ENCODE measurements around the gene CCDC28A. TPM values are rescaled to one million over a fixed set of nuclear protein-coding genes. Genes with fewer than 3 reads are reported as not detected.

Gene CCDC28A
- total RNA-seq, result 6.7 and 7.2 TPM in 2 replicates

GRCh38 chr6:138773177-138774091 is at the start of gene CCDC28A:
Gene CCDC28A, plus strand, starts transcription at chr6:138773769. Its CDS starts 2,352 bp downstream, at chr6:138776121.

GRCh38 chr6:138795809-138796603 is 22.4 kb downstream of the CCDC28A start, which contains the start of gene ECT2L:
Gene ECT2L, plus strand, starts transcription at chr6:138796087. Its CDS starts 17,188 bp downstream, at chr6:138813275.

Other genes with a start within 250 kb of the CCDC28A start
- gene ECT2L, start 22.3 kb downstream of the CCDC28A start, total RNA-seq, result 0.06 and 0.20 TPM in 2 replicates
- gene REPS1, start 214.5 kb downstream of the CCDC28A start, total RNA-seq, result 25.3 and 32.7 TPM in 2 replicates